Activated T-cell treated with anti-CD3 and anti-CD28 coated beads, Interleukin-2, amount 50 U/mL, for 1 hour (primary cell): ENCODE measurements around the gene PRKAG1.

Experiments
- DNase-seq: peaks from one replicate; pipeline ENCODE4 v3.0.0-alpha.2; 2020

PRKAG1 gene

DNA sequence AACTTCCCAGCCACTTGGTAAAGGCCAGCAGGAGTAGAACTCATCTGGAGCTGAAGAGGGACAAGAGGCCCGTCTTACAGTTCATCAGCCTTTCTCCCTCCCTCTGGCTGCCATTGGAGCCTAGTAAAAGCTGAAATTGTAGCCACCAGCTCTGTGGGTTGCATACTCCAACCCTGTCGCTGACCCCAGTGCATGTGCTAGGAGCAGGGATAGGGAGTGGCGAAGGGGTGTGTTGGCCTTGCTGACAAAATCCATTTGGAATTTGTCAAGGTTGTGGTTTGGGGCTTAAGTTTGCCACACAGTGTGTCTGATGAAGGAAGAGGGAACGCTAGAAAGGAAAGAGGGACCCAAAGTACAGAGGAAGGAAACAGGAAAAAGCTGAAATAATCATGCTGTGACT is 57.2 kb downstream of the PRKAG1 start:
- no peak for DNase-seq

DNA sequence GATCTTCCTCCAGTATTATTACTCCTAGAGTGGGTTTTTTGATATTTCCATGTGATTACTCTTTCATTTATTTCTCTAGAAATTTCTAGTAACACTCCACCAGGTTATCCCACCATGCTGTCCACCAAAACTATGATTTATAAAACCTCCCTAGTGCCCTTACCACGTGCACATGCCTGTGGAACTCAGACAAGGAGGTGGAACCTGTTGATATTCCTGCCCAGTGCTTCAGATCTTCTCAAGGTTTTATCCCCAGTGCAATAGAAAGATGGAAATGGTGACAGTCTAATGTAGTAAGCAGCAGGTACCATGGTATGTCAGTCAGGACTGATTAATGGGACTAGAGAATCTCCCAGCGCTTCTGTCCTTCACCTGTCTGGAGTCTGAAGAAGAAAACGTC is 57.7 kb downstream of the PRKAG1 start:
- no peak for DNase-seq

DNA sequence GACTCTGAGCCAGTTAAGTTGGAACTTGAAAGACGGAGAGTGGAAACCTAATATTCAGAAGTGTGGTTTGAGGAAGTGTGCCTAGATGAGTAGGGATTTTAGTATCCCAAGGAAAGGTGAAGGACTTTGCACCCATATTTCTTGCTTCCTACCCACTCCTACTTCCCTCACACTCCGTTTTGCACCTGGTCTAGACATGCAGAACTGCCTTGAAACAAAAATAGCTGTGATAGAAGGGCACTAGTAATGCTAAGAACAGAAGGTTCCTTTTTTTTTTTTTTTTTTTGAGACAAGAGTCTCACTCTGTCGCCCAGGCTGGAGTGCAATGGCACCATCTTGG is 60.6 kb downstream of the PRKAG1 start:
- no peak for DNase-seq

DNA sequence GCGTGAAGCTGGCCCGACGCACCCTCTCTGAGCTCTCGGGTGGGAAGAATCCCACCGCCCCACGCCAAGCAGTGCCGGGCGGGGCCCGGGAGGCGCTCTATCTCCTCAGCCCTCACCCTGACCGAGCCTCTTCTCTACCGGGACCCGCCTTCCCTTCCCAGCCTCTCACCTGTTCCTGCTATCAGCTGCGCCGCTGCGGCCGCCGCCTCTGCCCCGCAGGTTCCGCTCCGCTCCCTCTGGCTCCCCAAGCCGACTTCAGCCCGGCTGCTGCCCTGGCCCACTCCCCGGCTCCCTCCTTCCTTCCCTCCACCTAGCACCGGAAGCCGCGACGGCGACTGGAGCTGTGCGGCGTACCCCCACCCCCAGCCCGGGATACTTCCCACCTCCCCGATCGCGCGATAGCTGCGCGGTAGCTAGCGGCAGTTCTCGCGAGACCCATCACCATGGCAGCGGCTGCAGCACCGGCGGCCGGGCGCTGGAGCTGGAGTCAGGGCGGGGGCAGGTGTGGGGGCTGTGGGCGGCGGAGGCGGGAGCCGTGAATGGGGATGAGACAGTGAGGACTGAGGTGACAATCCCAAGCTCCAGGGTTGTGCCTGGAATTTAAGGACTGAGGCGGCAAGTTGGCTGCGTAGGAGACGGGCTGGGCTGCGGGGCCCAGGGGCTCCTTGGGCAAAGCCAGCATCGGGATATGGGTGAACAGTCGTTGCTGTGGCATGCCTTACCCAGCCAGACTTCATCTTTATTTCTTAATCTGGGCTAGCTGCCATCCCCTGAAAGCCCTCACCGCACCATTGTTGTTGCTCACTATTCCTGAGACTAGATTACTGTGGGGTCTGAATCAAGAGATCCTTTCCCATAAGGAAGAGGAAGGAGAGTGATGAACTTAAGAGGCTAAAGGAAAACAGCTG is 61.2 kb downstream of the PRKAG1 start, which contains the start of gene ARF3:
Gene ARF3, minus strand, starts transcription at position 347 of the 908 bp plus-strand sequence. CDS start 16,392 bp downstream, outside the sequence.
- peak; percentile 93 for DNase-seq

DNA sequence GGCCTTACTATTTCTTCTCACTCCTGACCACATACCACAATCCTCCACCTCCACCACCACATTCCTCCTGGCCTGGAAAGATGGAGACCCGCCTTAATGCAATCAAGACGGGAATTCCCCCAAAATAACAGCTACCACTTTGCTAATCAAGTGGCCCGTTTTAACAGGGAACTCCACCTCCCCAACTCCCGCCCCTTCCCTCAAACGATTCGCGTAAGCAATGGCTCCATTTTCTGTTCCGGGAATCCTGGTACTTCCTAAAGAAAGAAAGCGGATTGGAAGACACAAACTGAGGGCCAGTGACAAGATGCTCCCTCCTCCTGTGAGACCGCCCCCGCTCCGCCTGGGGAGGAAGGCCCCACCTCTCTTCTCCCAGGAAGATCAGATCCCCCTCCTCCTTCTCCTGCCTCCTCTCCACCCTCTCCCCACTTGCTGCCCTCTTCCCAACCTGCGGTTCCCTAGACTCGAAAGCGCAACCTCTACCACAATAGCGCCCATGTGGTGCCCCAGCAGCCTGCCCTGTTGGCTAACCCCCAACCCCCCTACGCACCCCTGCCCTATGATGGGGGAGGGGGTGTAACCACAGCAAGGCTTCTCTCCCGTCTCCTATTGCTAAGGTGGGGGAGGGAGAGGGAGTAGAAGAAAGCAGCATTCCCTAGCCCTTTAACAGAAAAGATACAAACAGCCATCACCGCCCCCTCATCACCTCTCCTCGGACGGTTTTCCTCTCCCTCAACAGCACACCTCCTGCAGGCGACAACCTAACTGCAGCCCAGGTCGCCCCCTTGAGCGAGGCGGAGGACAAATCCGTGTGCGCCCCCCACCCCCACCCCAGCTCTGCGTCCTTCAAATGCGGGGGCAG is 62.1 kb downstream of the PRKAG1 start:
- no peak for DNase-seq

DNA sequence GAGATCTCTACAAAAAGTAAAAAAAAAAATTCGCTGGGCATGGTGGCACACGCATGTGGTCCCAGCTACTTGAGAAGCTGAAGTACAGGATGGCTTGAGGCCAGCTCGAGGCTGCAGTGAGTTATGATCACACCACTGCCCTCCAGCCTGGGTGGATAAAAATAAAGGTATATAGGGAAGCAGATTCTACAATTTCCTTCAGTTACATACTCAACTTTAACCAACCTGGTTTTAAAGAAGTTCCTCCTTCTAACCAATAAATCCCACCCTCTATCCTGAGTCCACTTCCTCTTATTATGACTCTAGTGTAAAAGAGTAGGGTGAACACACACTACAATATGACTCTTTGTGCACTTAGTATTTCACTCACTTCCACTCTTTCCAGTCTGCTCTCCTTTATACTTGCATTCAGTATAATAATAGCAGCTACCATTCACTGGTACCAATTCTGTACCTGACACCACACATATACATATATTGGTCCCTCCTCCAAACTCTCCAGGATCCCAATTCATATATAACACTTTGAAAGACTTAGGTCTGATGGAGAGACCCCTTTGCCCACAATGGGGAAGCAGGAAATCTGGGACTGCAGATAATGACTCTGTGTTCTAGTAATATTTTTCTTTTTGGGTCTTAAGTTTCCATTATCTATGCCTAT is 63.6 kb downstream of the PRKAG1 start:
- DNase-seq, result no peak

DNA sequence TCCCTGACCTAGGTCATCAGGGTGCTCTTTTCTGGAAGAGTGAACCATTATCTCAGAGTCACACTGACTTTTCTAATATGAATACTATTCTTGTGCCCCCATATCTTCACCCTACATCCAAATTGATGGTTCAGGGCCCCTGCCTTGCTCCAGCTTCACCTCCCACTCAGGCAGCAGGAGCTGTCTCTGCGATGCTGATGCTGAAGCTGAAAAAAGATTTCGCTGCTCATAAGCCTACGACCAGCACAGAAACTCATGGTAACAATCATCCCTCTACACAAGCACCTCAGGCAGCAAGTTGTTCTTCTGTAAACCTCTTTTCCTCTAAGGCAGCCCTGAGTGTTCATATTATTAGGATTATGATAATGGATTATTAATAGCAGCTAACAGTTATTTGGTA is 64.5 kb downstream of the PRKAG1 start:
- DNase-seq, result no peak

DNA sequence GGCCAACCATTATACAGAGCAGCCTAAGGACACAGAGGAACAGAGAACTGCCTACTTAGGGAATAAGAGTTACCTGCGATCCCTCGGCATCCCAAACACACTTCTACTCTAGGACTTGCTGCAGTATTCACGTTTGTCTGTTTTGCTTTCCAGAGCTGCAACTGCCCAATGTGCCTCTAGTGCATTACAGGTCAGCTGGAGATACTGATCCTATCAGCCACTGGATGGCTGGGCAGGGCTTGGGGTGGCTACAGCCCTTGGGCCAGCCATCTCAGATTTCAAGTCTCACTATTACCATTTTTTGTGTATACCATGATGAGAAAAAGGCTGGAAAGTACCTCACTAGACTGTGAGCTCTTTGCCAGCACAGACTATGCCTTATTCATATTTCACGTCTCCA is 65.9 kb downstream of the PRKAG1 start:
- DNase-seq, result no peak
